ENCODE measurements around the gene CRYGB.

DNA sequence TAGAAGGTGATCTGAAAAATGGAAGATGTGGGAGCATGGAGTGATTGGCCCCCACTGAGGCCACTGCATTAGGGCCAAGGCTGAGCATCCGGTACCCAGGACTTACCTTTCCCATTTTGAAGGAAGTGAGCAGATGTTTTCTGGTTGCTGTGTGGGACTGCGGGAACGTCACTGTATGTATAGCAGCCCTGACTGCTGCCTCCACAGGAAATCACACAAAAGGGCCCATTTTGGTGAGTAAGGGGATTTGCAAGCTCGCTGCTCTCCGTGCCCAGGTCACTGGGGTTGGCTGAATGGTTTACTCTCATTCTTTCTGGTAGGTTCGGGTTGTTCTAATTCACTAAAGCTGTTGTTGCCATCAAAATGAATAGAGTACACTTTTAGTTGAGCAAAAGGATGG, at the start of gene CRYGB:
- no peak for TF ChIP-seq POLR2AphosphoS5 (IDR thresholded peaks at IDR 0.05; ENCODE audit: low read depth, low read length)
- TF ChIP-seq, protein P1, sequence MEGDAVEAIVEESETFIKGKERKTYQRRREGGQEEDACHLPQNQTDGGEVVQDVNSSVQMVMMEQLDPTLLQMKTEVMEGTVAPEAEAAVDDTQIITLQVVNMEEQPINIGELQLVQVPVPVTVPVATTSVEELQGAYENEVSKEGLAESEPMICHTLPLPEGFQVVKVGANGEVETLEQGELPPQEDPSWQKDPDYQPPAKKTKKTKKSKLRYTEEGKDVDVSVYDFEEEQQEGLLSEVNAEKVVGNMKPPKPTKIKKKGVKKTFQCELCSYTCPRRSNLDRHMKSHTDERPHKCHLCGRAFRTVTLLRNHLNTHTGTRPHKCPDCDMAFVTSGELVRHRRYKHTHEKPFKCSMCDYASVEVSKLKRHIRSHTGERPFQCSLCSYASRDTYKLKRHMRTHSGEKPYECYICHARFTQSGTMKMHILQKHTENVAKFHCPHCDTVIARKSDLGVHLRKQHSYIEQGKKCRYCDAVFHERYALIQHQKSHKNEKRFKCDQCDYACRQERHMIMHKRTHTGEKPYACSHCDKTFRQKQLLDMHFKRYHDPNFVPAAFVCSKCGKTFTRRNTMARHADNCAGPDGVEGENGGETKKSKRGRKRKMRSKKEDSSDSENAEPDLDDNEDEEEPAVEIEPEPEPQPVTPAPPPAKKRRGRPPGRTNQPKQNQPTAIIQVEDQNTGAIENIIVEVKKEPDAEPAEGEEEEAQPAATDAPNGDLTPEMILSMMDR (IDR thresholded peaks at IDR 0.05): no peak

Measured in Panc1 (cell line).